ENCODE data around the gene C5orf58.

DNA sequence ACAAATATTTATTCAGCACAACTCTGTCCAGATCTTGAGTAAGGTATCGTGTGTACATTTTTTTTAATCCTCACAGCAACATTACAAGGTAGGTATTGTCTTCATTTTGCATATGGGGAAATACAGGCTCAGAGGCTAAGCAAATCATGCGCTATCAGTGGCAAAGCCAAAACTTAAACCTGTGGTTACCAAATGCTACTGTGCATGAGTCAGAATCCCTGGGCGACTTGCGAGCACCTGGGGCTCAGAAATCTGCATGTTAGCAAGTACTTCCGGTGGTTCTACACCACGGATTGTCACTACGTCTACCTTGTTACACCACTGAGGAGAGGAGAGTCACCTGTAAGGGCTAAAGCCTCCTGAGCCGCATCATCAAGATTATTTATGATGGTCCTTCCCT is 21.3 kb downstream of the C5orf58 start:
- TF ChIP-seq, protein P1, sequence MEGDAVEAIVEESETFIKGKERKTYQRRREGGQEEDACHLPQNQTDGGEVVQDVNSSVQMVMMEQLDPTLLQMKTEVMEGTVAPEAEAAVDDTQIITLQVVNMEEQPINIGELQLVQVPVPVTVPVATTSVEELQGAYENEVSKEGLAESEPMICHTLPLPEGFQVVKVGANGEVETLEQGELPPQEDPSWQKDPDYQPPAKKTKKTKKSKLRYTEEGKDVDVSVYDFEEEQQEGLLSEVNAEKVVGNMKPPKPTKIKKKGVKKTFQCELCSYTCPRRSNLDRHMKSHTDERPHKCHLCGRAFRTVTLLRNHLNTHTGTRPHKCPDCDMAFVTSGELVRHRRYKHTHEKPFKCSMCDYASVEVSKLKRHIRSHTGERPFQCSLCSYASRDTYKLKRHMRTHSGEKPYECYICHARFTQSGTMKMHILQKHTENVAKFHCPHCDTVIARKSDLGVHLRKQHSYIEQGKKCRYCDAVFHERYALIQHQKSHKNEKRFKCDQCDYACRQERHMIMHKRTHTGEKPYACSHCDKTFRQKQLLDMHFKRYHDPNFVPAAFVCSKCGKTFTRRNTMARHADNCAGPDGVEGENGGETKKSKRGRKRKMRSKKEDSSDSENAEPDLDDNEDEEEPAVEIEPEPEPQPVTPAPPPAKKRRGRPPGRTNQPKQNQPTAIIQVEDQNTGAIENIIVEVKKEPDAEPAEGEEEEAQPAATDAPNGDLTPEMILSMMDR (IDR thresholded peaks at IDR 0.05; ENCODE audit: low read length) = no peak
- TF ChIP-seq EZH2 (IDR thresholded peaks at IDR 0.05; ENCODE audit: borderline replicate concordance, low read length) = no peak

Data from OCI-LY1 (cell line).